Fibroblast of lung (primary cell): Measurements from ENCODE around the gene ADAMTS17. TPM values are rescaled to one million over a fixed set of nuclear protein-coding genes. Genes with fewer than 3 reads are reported as not detected.

Experiments
- DNase-seq, 2 donors: peaks; one replicate each; pipeline versions ENCODE4 v3.0.0 to v3.0.0-alpha.2; 2010; ENCODE audit warnings: low read depth in 2 of 2
- H2AFZ ChIP-seq: 2 replicates; pipeline ENCODE4 v1.5.1; 2012; ENCODE audit warnings: low read length, control low read depth, inconsistent platforms
- H3K27ac ChIP-seq: 2 replicates; pipeline ENCODE4 v1.5.1; 2011; ENCODE audit warnings: low read length, control low read depth; ENCODE audit not compliant: insufficient read depth
- H3K27me3 ChIP-seq: 2 replicates; pipeline ENCODE4 v1.5.1; 2011; ENCODE audit warnings: mild to moderate bottlenecking, low read length; ENCODE audit not compliant: control insufficient read depth, insufficient read depth
- H3K36me3 ChIP-seq: 2 replicates; pipeline ENCODE4 v1.5.1; 2011; ENCODE audit warnings: low read length; ENCODE audit not compliant: control insufficient read depth, insufficient read depth
- H3K4me1 ChIP-seq: 2 replicates; pipeline ENCODE4 v1.5.1; 2011; ENCODE audit warnings: low read length; ENCODE audit not compliant: control insufficient read depth, insufficient read depth; ENCODE audit errors: extremely low read depth
- H3K4me2 ChIP-seq: 2 replicates; pipeline ENCODE4 v1.5.1; 2011; ENCODE audit warnings: low read length, control low read depth; ENCODE audit not compliant: insufficient read depth; ENCODE audit errors: extremely low read depth
- H3K4me3 ChIP-seq, 4 experiments: fragments of 200-600 bp in 1 of 4; sonication (generic) in 1 of 4; replicated peaks in 1 of 4; 2 replicates each; pipeline ENCODE4 v1.5.1; 2011 to 2016; ENCODE audit warnings: low read length in 4 of 4, low read depth in 3 of 4, mild to moderate bottlenecking in 3 of 4, control low read depth in 2 of 4, inconsistent platforms in 1 of 4, mixed read lengths in 1 of 4; ENCODE audit not compliant: insufficient read depth in 1 of 4; ENCODE audit errors: control extremely low read depth in 1 of 4
- H3K79me2 ChIP-seq: 2 replicates; pipeline ENCODE4 v1.5.1; 2012; ENCODE audit warnings: mild to moderate bottlenecking, low read length, inconsistent platforms; ENCODE audit not compliant: control insufficient read depth, insufficient read depth
- H3K9ac ChIP-seq: 2 replicates; pipeline ENCODE4 v1.5.1; 2011; ENCODE audit warnings: mild to moderate bottlenecking, low read length, control low read depth; ENCODE audit not compliant: insufficient read depth
- H3K9me3 ChIP-seq: 2 replicates; pipeline ENCODE4 v1.5.1; 2012; ENCODE audit warnings: low read depth, low read length; ENCODE audit not compliant: control insufficient read depth, insufficient read depth
- H4K20me1 ChIP-seq: 2 replicates; pipeline ENCODE4 v1.5.1; 2011; ENCODE audit warnings: low read length; ENCODE audit not compliant: control insufficient read depth, insufficient read depth; ENCODE audit errors: extremely low read depth
- CTCF ChIP-seq, 2 donors: IDR thresholded peaks in 1 of 2; conservative IDR thresholded peaks in 1 of 2; 1 replicate in 1 of 2; 2 replicates in 1 of 2; pipeline ENCODE4 v1.5.1; 2011 to 2012; ENCODE audit warnings: low read length in 2 of 2, control low read depth in 1 of 2, inconsistent platforms in 1 of 2, low read depth in 1 of 2, mild to moderate bottlenecking in 1 of 2
- EZH2 ChIP-seq: IDR thresholded peaks from 2 replicates; pipeline ENCODE4 v1.5.1; 2012; ENCODE audit warnings: low read length, control low read depth, mild to moderate bottlenecking; ENCODE audit errors: missing control alignments
- polyA plus RNA-seq, 2 donors: library from polyadenylated mRNA; depleted of rRNA in 1 of 2; stranded (reverse) in 1 of 2; unstranded in 1 of 2; fragments of >200 nt; gene quantifications; 2 replicates each; pipeline ENCODE4 v1.2.1, GENCODE V29; 2011 to 2012; ENCODE audit warnings: missing spikeins in 1 of 2
- total RNA-seq: library from RNA; depleted of rRNA; stranded (reverse); fragments of >200 nt; gene quantifications from 2 replicates; pipeline ENCODE4 v1.2.1, GENCODE V29; 2014

ADAMTS17 gene
- total and polyA plus RNA-seq, 2 donors (not counting 1 experiment from before 2014, with no cell fraction given), result 0.09 to 0.17 TPM

GRCh38 chr15:100097342-100098127 is 244.2 kb downstream of the ADAMTS17 start:
- Histone ChIP-seq H3K9ac (no peak overlapping the region), H3K4me1 (no peaks in the 10 kb centered on the region), H3K4me2 (no peak overlapping the region), H2AFZ (no peak overlapping the region), H3K36me3 (no peaks in the 10 kb centered on the region), H3K4me3 (no peak overlapping the region), H3K9me3 (no peaks in the 10 kb centered on the region), H3K27me3 (no peaks in the 10 kb centered on the region), H3K79me2 (no peaks in the 10 kb centered on the region), H4K20me1 (no peaks in the 10 kb centered on the region), H3K27ac (no peak overlapping the region)
- TF ChIP-seq CTCF (conservative IDR thresholded peaks at IDR 0.05 in 1 of 2, IDR thresholded peaks at IDR 0.05 in 1 of 2; ENCODE audit: low read depth in 1 of 2, low read length in 2 of 2) (no peak), EZH2 (no peak)
- DNase-seq, result no peak

DNA sequence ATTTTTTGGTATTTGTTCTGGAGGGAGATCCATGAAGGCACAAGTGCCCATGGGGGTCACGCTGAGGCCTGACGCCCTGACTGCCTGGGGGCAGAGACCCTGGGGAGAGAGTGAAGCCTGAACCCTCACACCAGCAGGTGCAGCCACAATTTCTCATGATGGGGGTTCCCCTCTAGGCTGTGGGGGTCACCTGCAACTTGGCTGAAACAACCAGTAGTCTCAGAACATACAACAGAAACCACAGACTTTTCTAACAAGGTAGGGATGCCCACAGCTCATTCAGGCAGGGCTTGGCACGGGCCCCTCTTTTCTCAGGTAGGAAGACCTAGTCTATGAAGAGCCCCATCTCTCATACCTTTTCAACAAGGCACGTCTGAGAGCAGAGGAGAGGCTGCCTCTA is 245.1 kb downstream of the ADAMTS17 start:
- Histone ChIP-seq H3K27me3 (no peaks in the 10 kb centered on the region), H3K9ac (no peak overlapping the region), H4K20me1 (no peaks in the 10 kb centered on the region), H3K4me2 (no peak overlapping the region), H3K79me2 (no peaks in the 10 kb centered on the region), H3K4me1 (no peaks in the 10 kb centered on the region), H3K27ac (no peak overlapping the region), H3K4me3 (no peak overlapping the region), H2AFZ (no peak overlapping the region), H3K36me3 (no peaks in the 10 kb centered on the region), H3K9me3 (no peaks in the 10 kb centered on the region)
- TF ChIP-seq CTCF (conservative IDR thresholded peaks at IDR 0.05 in 1 of 2, IDR thresholded peaks at IDR 0.05 in 1 of 2; ENCODE audit: low read depth in 1 of 2, low read length in 2 of 2), result no peak
- TF ChIP-seq EZH2, result no peak
- DNase-seq, result no peak

- Histone ChIP-seq H3K9ac (no peak overlapping the region), H3K27ac (no peak overlapping the region), H4K20me1 (no peaks in the 10 kb centered on the region), H3K4me1 (no peaks in the 10 kb centered on the region), H3K9me3 (no peaks in the 10 kb centered on the region), H3K79me2 (no peaks in the 10 kb centered on the region), H3K4me2 (no peak overlapping the region), H2AFZ (no peak overlapping the region), H3K27me3 (no peaks in the 10 kb centered on the region), H3K4me3 (no peak overlapping the region), H3K36me3 (no peaks in the 10 kb centered on the region)
- TF ChIP-seq CTCF (conservative IDR thresholded peaks at IDR 0.05 in 1 of 2, IDR thresholded peaks at IDR 0.05 in 1 of 2; ENCODE audit: low read depth in 1 of 2, low read length in 2 of 2), result no peak
- no peak for TF ChIP-seq EZH2
- DNase-seq, result no peak
These were observed 245.6 kb downstream of the ADAMTS17 start for GRCh38 chr15:100096248-100096600.
